Measurements from ENCODE around the gene ACSS1.

Gene ACSS1

DNA sequence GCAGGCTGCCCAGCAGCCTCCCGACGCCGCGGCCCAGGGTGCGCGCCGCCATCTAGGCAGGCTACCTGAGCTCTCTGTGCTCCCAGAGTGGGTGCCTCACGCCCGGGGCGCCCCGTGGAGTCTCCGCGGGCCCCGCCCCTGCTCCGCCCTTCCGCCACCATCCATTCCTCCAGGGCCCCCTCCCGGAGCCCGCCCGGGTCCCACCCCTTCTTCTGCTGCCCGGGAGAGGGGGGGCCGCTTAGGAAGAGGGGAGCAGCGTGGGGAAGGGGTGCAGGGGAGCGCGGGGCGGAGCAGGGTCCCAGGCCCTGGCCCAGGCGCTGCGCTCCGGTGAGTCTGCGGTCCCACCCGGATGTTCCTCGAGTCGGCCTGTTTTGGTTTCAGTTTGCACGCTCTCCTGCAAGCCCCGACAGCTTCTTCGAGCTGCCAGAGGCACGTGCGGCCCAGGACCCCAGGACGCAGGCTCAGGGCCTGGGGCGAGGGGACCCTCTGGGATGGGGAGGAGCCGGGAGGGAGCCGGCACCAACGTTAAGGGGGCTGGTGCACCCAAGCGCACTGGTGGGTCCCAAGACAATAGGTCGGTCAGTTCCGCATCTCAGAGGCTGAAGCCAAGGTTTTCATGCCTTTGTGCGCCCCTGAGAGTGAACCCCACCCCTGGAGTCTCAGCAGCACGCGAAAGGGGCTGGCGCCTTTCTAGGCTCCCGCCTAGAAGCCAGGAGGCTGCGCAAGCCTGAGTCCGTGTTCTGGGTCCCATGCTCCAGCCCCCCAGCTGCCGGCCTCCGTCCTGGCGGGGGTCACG lies at the start of gene ACSS1:
Gene ACSS1 (minus strand): TSS at position 89 of the 796 bp plus-strand sequence. CDS start 37 bp downstream, at position 52.
- DNase-seq (ENCODE audit: low spot score): peak; percentile 90
- TF ChIP-seq, protein P1, sequence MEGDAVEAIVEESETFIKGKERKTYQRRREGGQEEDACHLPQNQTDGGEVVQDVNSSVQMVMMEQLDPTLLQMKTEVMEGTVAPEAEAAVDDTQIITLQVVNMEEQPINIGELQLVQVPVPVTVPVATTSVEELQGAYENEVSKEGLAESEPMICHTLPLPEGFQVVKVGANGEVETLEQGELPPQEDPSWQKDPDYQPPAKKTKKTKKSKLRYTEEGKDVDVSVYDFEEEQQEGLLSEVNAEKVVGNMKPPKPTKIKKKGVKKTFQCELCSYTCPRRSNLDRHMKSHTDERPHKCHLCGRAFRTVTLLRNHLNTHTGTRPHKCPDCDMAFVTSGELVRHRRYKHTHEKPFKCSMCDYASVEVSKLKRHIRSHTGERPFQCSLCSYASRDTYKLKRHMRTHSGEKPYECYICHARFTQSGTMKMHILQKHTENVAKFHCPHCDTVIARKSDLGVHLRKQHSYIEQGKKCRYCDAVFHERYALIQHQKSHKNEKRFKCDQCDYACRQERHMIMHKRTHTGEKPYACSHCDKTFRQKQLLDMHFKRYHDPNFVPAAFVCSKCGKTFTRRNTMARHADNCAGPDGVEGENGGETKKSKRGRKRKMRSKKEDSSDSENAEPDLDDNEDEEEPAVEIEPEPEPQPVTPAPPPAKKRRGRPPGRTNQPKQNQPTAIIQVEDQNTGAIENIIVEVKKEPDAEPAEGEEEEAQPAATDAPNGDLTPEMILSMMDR (IDR thresholded peaks at IDR 0.05; ENCODE audit: extremely low read depth, missing control alignments): no peak

DNA sequence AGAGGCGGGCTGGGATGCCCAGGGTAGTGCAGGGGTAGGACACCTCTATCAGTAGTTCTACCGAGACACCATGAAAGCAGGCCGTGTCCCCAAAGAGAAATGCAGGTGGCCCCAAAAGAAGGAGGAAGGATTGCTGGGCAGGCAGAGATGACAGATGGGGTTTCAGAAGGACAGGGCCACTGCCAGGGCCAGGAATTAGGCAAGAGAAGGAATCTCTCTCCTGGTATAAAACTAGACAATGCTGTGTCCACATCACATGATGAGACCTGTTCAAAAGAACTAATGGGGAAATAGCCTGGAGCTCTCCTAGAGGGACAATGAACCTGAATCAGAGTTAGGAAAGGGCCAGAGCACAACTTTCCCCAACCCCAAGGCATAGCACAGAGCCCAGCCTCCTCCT lies 45.6 kb upstream of the ACSS1 start:
- DNase-seq (ENCODE audit: low spot score): no peak

DNA sequence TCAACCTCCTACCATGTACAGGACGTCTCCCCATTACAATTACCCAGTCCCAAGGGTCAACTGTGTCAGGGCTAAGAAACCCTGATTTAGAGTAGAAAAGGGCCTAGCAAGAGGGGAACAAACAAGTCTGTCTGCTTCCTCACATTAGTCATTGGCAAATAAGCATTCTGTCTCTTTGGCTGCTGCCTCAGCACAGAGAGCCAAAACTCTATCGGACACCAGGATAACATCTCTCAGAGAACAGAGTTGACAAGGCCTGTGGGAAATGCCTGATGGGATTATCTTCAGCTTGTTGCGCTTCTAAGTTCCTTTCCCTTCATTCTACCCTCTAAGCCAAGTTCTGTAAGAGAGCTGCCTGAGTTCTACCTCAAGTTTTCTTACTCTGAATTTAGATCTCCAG lies 43.0 kb upstream of the ACSS1 start:
- no peak for DNase-seq (ENCODE audit: low spot score)

More for the DNA sequence above, 45.6 kb upstream of the ACSS1 start:
- TF ChIP-seq, protein P1 (IDR thresholded peaks at IDR 0.05; ENCODE audit: extremely low read depth, missing control alignments): no peak

GRCh38 chr20:25099601-25100140 lies 41.7 kb upstream of the ACSS1 start:
- TF ChIP-seq, protein P1 (IDR thresholded peaks at IDR 0.05; ENCODE audit: extremely low read depth, missing control alignments): no peak
- no peak for DNase-seq (ENCODE audit: low spot score)

More for the DNA sequence above, 43.0 kb upstream of the ACSS1 start:
- TF ChIP-seq, protein P1 (IDR thresholded peaks at IDR 0.05; ENCODE audit: extremely low read depth, missing control alignments): no peak

- DNase-seq (ENCODE audit: low spot score): no peak
- TF ChIP-seq, protein P1 (IDR thresholded peaks at IDR 0.05; ENCODE audit: extremely low read depth, missing control alignments): no peak
Measured at GRCh38 chr20:25097498-25097897, 39.6 kb upstream of the ACSS1 start.

DNA sequence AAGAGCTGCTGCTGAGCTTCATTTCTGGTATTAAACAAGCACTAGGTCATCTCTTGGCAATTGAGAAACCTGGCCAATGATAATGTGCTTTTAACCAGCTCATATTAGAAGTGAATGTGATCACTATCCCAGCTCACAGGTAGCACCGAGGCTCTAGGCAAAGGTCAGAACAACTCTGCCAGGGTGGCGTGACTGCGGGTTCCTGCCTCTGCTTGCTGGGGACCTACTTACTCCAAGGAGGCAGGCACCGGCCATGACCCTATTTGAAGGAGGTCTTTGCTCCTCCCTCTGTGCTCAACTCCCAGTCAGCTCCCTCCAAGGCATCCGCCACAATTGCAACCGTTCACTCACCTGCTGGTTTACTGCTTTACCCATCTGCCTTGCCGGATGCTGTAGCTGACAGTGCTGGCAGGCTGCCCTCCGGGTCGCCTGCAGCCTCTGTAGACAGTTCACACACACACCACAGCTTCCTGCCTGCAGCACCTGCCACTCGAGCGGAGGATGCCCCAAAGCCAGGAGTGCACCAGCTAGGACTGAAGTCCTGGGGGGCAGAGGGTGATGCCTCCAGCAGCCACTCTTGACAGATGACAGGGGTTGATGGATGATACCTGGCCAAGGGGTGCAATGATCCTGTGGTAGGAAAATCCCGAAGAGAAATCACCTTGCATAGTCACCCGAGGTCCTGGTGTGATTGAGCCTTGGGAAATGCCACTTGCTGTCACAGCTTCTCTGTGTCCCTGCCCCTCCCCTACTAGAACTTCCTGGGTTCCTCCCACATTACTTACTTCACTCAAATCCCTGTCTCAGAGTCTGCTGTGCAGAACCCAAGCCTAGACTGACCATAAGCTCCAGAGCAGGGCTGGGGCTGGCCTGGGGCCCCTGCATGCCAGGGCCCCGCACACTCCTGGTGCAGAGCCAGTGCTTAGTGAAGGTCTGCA lies 32.8 kb upstream of the ACSS1 start:
- no peak for DNase-seq (ENCODE audit: low spot score)
- TF ChIP-seq, protein P1 (IDR thresholded peaks at IDR 0.05; ENCODE audit: extremely low read depth, missing control alignments): no peak

All from GM20000 (cell line).